Endothelial cell of umbilical vein (primary cell): ENCODE results near the gene C1RL.

Source experiments
- EZH2 ChIP-seq: IDR thresholded peaks from 2 replicates; pipeline ENCODE4 v1.6.1; 2012; ENCODE audit warnings: borderline replicate concordance, low read depth, mild to moderate bottlenecking, moderate library complexity, low read length, inconsistent platforms; ENCODE audit not compliant: severe bottlenecking
- FOS ChIP-seq: IDR thresholded peaks from 2 replicates; pipeline ENCODE4 v1.6.1; 2011; ENCODE audit warnings: mild to moderate bottlenecking, low read length, moderate library complexity, borderline replicate concordance; ENCODE audit not compliant: insufficient read depth
- GATA2 ChIP-seq: IDR thresholded peaks from 2 replicates; pipeline ENCODE4 v1.7.0; 2011; ENCODE audit warnings: low read depth, mild to moderate bottlenecking, moderate library complexity, mixed read lengths, low read length; ENCODE audit not compliant: insufficient read length, insufficient read depth
- JUN ChIP-seq: IDR thresholded peaks from 2 replicates; pipeline ENCODE4 v1.6.1; 2011; ENCODE audit warnings: borderline replicate concordance, low read depth; ENCODE audit not compliant: insufficient read length, insufficient read depth
- POLR2A ChIP-seq: IDR thresholded peaks from 2 replicates; pipeline ENCODE4 v1.6.1; 2012; ENCODE audit warnings: low read depth, mild to moderate bottlenecking, control low read depth, low read length
- POLR2AphosphoS5 ChIP-seq: IDR thresholded peaks from 2 replicates; pipeline ENCODE4 v1.6.1; 2012; ENCODE audit warnings: low read depth, mild to moderate bottlenecking, control low read depth, low read length, moderate library complexity; ENCODE audit not compliant: insufficient read depth
- TF ChIP-seq, protein P1 (sequence below), 2 donors: IDR thresholded peaks; 1 replicate in 1 of 2; 2 replicates in 1 of 2; pipeline ENCODE4 v1.5.1; 2011; ENCODE audit warnings: low read length in 2 of 2, mild to moderate bottlenecking in 2 of 2, moderate library complexity in 2 of 2, control low read depth in 1 of 2, inconsistent platforms in 1 of 2, low read depth in 1 of 2; ENCODE audit not compliant: insufficient read depth in 1 of 2; ENCODE audit errors: extremely low read depth in 1 of 2
- TF ChIP-seq, protein P2 (sequence below): IDR thresholded peaks from 2 replicates; pipeline ENCODE4 v1.6.1; 2011; ENCODE audit not compliant: insufficient read depth, insufficient read length

DNA sequence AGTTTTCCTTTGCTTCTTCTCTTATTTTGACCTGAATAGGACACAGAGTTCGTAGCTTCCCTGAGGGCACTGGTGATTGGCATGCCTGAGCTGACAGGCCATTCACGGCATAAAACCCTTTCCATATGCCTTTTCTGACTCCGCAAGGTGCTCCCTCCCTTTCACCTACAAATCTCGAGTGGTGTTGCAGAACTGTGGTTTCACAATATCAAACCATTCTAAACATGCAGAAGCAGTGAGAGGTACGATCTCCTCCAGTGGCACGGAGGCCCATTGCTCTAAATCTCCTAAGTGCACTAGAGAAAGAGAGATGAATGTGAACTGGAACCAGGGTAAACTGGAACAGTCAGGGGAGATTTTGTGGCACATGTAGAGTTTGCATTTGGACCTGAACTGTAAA, 45.0 kb upstream of the C1RL start:
- TF ChIP-seq, protein P1, sequence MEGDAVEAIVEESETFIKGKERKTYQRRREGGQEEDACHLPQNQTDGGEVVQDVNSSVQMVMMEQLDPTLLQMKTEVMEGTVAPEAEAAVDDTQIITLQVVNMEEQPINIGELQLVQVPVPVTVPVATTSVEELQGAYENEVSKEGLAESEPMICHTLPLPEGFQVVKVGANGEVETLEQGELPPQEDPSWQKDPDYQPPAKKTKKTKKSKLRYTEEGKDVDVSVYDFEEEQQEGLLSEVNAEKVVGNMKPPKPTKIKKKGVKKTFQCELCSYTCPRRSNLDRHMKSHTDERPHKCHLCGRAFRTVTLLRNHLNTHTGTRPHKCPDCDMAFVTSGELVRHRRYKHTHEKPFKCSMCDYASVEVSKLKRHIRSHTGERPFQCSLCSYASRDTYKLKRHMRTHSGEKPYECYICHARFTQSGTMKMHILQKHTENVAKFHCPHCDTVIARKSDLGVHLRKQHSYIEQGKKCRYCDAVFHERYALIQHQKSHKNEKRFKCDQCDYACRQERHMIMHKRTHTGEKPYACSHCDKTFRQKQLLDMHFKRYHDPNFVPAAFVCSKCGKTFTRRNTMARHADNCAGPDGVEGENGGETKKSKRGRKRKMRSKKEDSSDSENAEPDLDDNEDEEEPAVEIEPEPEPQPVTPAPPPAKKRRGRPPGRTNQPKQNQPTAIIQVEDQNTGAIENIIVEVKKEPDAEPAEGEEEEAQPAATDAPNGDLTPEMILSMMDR (IDR thresholded peaks at IDR 0.05; ENCODE audit: extremely low read depth in 1 of 2, insufficient read depth in 1 of 2, low read depth in 1 of 2, low read length in 2 of 2): no peak
- TF ChIP-seq FOS (no peak), POLR2AphosphoS5 (no peak), POLR2A (no peak), EZH2 (no peak), GATA2 (no peak), JUN (no peak)
- TF ChIP-seq, protein P2, sequence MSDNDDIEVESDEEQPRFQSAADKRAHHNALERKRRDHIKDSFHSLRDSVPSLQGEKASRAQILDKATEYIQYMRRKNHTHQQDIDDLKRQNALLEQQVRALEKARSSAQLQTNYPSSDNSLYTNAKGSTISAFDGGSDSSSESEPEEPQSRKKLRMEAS: no peak
